Hepatic stellate cell (primary cell): Measurements from ENCODE around the gene ZNF385A.
"Not testable (repeated sequence)": the region's sequence is repeated elsewhere in the genome, so short reads cannot be mapped to it uniquely, and the experiment has no call there.

Experiments used
- DNase-seq: peaks from one replicate; pipeline ENCODE4 v3.0.0; 2011; ENCODE audit warnings: low spot score

ZNF385A gene

GRCh38 chr12:54355104-54355815, 29.3 kb downstream of the ZNF385A start:
- no peak for DNase-seq

- not testable (repeated sequence) for DNase-seq
Observed at GRCh38 chr12:54354271-54354670, 30.3 kb downstream of the ZNF385A start.

- no peak for DNase-seq
Observed at GRCh38 chr12:54352891-54353874, 31.4 kb downstream of the ZNF385A start.

- no peak for DNase-seq
Observed at GRCh38 chr12:54352022-54352531, 32.5 kb downstream of the ZNF385A start.

- no peak for DNase-seq
Observed at GRCh38 chr12:54351341-54351740, 33.2 kb downstream of the ZNF385A start.

- no peak for DNase-seq
Observed at GRCh38 chr12:54350743-54351142, 33.8 kb downstream of the ZNF385A start.

- DNase-seq, result no peak
Observed at GRCh38 chr12:54349679-54350078, 34.9 kb downstream of the ZNF385A start.

GRCh38 chr12:54349036-54349435, 35.5 kb downstream of the ZNF385A start:
- no peak for DNase-seq

GRCh38 chr12:54341378-54342300, 42.9 kb downstream of the ZNF385A start:
- no peak for DNase-seq

GRCh38 chr12:54340846-54341245, 43.7 kb downstream of the ZNF385A start:
- DNase-seq, result no peak

- no peak for DNase-seq
Observed at GRCh38 chr12:54338698-54339296, 45.7 kb downstream of the ZNF385A start.

GRCh38 chr12:54337854-54338650, 46.5 kb downstream of the ZNF385A start:
- DNase-seq, result no peak

- DNase-seq, result no peak
Observed at GRCh38 chr12:54337280-54337842, 47.2 kb downstream of the ZNF385A start.

GRCh38 chr12:54333420-54334034, 51.0 kb downstream of the ZNF385A start:
- no peak for DNase-seq

GRCh38 chr12:54331461-54331860, 53.1 kb downstream of the ZNF385A start:
- no peak for DNase-seq

- DNase-seq, result no peak
Observed at GRCh38 chr12:54330442-54330841, 54.1 kb downstream of the ZNF385A start.

GRCh38 chr12:54329759-54330158, 54.8 kb downstream of the ZNF385A start:
- DNase-seq, result no peak

GRCh38 chr12:54328595-54329337, 55.8 kb downstream of the ZNF385A start:
- DNase-seq, result no peak
